ENCODE measurements around the gene ZDHHC9. TPM values are rescaled to one million over a fixed set of nuclear protein-coding genes. Genes with fewer than 3 reads are reported as not detected.

Gene ZDHHC9
- polyA plus RNA-seq, 4 donors, result 46.6 to 50.8 (median 49.3) TPM

- DNase-seq (ENCODE audit: low read depth in 4 of 4, low spot score in 3 of 4), result no peak
Measured at GRCh38 chrX:129788527-129788926, 55.2 kb downstream of the ZDHHC9 start.

DNA sequence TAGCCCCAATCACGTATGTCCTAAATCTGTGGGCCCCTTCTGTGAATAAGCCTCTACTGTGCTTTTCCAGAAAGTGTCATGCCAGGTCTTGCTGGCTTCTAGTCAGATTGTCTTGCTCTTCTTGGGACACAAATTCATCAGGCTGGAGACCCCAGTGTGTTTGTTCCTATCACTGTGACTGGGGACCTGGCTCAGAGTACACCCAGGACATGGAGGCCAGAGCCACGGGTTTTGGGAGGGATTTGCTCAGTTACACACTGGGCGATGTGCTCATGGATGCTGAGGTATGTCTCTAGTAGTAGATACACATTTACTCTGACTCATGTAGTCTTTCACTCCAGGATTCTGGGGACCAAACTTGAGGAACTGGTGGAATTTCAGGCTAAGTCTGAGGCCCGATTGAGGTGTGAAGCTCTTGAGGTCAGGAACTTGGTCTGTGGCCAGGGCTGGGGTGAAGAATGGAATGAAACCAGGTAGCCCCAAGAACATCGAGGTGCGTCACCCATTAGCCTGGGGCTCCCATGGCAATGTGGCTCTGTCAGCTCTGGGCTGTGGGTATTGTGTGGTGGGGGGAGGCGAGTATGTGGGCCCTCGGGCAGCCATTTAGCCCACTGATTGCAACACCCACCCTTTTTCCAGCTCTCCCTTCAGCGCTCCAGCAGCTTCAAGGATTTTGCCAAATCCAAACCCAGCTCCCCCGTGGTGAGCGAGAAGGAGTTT is 56.2 kb downstream of the ZDHHC9 start:
- DNase-seq (ENCODE audit: low read depth in 4 of 4, low spot score in 3 of 4), result no peak

- DNase-seq (ENCODE audit: low read depth in 4 of 4, low spot score in 3 of 4), result no peak
Measured at GRCh38 chrX:129786210-129786651, 57.5 kb downstream of the ZDHHC9 start.

- no peak for DNase-seq (ENCODE audit: low read depth in 4 of 4, low spot score in 3 of 4)
Measured at GRCh38 chrX:129785160-129785947, 58.3 kb downstream of the ZDHHC9 start.

DNA sequence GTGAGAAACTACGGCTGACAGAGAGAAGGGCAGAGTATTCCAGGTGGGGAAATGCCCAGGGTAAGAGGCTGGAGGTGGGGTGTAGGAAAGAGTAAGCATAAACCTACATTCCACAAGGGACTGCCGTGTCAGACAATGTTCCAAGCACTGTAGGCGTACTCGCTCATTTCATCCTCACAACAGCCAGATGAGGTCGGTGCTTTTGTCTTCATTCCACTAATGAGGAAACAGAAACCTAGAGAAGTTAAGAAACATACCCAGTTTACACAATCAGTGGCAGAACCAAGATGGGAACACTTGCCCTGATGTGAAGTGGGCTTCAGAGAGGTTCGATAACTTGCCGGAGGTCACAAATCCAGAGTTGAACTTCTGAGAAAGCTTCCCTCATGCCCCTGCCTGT is 59.3 kb downstream of the ZDHHC9 start:
- no peak for DNase-seq (ENCODE audit: low read depth in 4 of 4, low spot score in 3 of 4)

DNA sequence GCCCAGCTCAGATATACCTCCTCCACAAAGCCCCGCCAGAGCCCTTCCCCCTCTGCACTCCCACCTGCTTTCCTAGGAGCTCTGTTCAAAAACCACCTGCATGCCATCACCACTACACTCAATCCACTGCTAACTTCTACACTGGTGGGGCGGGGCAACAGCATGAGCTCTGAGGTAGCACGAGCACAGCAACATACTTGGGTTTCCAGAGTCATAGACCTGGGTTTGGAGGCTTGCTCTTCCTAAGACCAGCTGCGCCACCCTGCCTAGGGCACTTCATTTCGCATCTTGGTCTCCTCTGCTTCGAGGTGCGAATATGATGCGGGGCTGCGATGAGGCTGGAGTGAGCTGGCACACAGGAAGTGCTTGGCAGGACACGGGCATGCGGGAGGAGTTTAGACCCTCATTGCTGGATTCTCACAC is 60.4 kb downstream of the ZDHHC9 start:
- no peak for DNase-seq (ENCODE audit: low read depth in 4 of 4, low spot score in 3 of 4)

GRCh38 chrX:129782706-129783105 is 61.0 kb downstream of the ZDHHC9 start:
- DNase-seq (ENCODE audit: low read depth in 4 of 4, low spot score in 3 of 4), result no peak

- no peak for DNase-seq (ENCODE audit: low read depth in 4 of 4, low spot score in 3 of 4)
Measured at GRCh38 chrX:129781680-129782495, 61.8 kb downstream of the ZDHHC9 start.

GRCh38 chrX:129781134-129781672 is 62.5 kb downstream of the ZDHHC9 start:
- DNase-seq (ENCODE audit: low read depth in 4 of 4, low spot score in 3 of 4), result no peak

GRCh38 chrX:129780441-129781105 is 63.1 kb downstream of the ZDHHC9 start:
- no peak for DNase-seq (ENCODE audit: low read depth in 4 of 4, low spot score in 3 of 4)

DNA sequence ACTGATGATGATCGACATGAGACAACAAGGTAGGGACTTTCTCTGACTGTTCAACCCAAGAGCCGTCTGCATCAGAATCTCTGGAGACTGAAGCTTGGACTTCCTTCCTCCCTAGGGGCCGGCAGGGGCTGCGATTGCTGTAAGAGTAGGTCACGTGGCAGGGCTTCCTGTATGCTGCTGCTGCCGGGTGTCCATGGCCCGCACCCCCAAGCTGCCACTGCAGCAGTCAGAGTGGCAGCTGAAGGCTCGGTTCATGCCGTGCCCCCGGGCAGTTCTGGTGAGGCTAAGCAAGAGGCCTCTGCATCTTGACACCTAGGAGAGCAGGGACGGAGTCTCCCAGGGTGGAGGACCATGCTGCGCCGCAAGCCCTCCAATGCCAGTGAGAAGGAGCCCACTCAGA is 63.9 kb downstream of the ZDHHC9 start, which contains the start of gene SASH3:
TSS of gene SASH3 (plus strand) at position 203 of the 400 bp plus-strand sequence. CDS start at position 352, 149 bp downstream.
- DNase-seq (ENCODE audit: low read depth in 4 of 4, low spot score in 3 of 4), result no peak

DNA sequence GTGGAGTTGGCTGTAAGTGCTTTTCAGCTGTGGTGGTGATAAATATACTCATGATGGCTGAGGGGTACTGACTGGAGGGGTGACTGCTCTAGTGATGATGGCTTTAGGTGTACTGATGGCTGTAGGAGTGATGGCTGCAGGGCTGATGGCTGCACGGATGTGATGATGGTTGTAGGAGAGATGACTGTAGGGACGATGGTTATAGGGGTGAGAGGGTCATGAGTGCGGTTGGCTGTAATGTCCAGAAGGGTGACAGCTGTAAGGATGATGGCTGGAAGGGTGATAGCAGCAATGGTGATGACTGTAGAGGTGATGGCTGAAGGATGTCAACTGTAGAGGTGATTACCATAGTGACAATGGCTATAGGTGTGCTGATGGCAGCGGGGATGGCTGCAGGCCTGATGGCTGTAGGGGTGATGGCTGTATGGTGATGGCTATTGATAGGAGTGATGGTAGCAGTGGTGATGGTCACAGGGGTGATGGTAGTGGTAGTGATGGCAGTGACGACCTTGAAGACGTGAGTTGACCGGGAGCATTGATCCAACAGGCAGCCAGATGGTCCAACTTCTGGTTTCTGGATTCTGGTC is 64.5 kb downstream of the ZDHHC9 start:
- no peak for DNase-seq (ENCODE audit: low read depth in 4 of 4, low spot score in 3 of 4)

- no peak for DNase-seq (ENCODE audit: low read depth in 4 of 4, low spot score in 3 of 4)
Measured at GRCh38 chrX:129777218-129778030, 66.3 kb downstream of the ZDHHC9 start.

- DNase-seq (ENCODE audit: low read depth in 4 of 4, low spot score in 3 of 4), result no peak
Measured at GRCh38 chrX:129773649-129774458, 69.8 kb downstream of the ZDHHC9 start.

DNA sequence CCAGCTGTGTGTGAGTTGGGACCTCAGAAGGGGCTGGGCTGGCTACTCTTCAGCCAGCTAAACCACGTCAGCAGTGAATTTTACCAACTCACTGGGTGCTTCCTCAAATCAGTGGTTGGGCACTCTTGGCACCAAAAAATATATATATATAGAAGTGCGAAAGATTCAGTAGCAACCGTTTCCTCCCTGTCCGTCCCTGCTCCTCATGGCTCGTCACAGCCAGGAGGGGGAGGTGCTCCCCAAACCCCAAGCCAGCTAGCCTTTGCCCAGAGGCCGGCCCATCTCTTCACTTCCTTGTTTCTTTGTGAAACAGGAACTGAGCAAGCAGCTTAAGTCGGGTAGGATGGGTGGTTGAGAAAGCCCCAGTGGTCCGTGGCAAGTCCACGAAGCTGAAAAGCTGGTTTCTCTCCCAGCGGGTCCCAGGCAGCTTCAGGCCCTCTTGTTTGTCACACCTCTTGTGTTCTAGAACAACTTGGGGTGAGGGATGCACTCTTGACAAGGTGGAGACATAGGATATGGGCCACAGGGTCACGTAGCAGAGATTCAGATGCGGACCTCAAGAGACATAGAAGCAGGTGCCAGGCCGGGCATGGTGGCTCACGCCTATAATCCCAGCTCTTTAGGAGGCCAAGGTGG is 70.8 kb downstream of the ZDHHC9 start:
- DNase-seq (ENCODE audit: low read depth in 4 of 4, low spot score in 3 of 4), result no peak

- DNase-seq (ENCODE audit: low read depth in 4 of 4, low spot score in 3 of 4), result no peak
Measured at GRCh38 chrX:129771266-129771995, 72.3 kb downstream of the ZDHHC9 start.
